CD1c-positive myeloid dendritic cell (primary cell): ENCODE measurements around the gene MAP4K2.
A peak's percentile ranks its signal among the peaks of the same experiment; 100 is the strongest.

Experiments used
- DNase-seq: peaks from one replicate; pipeline ENCODE4 v3.0.0-alpha.2; 2016; ENCODE audit errors: extremely low spot score

The MAP4K2 gene

DNA sequence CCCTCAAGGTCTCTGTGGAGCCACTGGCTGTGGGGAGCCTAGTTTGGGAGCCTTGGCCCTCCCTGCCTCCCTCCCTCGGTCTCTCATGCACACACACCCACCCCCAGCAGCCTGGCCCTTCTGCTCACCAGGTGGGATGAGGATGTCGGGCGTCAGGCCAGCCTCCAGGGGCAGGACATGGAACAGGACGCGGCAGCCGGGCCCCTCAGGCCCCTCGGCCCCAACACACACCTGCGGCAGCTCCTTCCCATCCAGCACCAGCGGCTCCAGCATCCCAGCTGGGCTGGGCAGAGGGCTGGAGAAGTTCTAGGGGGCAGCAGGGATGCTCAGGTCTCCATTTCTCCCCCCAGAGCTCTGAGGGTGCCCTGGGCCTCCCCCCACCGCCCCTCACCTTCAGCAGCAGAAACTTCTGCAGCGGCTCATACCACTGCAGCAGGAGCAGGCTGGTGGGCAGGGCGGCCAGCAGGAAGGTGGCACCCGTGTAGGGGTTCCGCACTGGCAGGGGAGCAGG, 11.2 kb downstream of the MAP4K2 start:
- DNase-seq: no peak

DNA sequence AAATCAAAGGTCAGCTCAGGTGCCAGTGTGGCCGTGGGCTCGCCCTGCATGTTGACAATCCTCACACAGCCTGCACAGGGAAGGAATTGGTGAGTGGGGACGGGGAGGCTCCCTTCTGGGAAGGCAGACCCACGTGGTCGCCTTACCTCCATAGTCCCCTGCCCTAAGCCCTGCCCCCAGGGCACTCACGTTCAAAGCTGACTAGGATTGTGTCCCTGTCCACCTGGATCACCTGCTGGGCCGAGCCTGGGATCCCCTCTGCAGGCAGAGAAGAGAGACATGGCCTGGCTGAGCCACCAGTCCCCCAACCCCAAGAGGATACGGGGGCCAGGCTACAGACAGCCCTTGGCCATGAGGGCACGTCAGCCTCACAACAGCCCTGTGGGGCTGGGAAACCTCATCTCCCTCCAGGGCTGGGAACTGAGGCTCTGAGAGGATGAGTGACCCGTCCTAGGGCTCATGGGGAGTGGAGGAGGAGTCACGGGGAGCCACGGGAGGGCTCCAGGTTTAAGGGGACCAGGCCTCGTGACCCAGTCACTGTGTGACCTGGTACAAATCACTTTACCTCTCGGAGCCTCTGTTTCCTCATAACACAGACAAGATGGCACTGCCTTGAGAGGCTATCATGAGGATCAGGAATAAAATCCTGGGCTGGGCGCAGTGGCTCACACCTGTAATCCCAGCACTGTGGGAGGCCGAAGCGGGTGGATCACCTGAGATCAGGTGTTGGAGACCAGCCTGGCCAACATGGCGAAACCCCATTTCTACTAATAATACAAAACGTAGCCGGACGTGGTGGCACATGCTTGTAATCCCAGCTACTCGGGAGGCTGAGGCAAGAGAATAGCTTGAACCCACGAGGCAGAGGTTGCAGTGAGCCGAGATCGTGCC, 12.6 kb downstream of the MAP4K2 start:
- no peak for DNase-seq

DNA sequence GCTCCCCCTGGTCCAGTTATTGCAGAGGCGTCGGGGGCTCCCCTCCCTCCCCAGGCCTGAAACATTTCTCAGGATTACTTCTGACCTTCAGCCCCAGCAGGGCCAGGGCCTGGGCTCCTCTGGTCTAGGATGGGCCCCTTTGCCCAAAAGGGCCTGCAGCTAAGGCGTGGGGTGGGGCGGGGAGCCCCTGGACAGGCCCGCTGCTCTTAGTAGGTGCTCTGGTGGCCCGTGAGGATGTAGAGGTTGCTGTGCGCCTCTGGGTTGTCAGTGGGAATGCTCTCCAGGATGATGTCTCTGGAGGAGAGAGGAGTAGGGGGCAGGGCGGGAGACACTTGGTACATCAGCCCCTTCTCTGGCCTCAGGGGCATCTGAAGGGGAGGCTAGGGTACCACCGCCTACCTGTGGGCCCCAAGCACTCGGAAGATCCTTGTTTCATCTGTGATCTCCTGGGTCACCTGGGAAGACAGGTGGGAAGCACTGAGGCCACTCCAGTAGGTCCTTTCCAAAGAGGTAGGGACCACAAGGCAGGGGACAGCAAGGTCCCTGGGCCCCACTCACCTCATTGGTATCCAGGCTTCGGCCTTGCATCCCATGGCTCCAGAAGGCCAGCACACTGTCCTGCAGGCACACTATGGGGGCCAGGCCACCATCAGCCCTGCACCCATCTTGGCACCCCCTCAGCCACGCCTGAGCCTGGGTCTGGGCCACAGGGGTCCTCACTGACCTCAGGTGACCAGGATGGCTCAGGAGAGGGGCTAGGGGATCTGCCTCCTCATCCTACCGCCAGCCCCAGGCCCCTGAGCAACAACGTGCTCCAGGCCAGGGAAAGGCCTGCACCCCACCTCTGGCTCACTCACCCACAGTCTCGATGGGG, 13.4 kb downstream of the MAP4K2 start:
- DNase-seq: no peak

DNA sequence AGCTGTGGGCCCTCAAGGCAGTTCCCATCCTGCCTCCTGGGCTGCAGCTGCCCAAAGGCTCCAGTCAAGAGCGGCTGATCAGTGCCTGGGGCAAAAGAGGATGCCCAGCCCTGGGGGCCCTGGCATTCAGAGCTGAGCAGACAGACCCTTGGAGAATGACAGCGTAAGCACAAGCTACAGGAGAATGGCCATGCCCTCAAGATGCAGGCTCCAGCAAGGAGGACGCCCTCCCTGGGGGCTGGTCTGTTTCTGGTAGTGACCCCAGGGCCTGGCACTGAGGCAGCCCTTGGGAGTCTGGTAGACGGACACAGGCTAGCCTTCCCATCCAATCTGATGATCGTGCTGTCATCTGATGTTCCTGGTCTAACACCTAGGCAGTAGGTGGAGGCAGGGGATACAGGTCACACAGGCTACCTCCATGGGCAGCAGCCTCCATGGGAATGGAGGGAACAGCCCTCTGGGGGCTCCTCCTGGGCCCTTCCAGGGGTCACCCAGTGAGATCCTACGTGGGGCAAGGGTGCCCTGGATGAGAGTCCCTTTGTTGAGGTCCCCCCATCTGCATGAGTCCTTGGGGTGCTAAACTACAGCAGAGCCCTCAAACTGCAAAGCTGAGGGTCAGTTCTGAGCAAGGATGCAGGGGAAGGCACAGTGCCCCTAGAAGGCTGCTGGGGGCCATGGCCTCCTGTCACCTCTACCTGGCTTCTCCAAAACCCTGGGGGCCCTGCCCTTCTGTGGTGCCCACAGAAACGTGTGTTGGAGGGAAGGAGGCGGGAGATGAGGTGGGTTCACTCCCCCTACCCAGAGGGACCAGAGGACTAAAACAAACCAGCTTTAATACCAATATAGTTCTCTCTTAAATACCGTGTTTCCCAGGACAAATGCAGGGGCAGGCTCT, 14.4 kb downstream of the MAP4K2 start:
- no peak for DNase-seq

DNA sequence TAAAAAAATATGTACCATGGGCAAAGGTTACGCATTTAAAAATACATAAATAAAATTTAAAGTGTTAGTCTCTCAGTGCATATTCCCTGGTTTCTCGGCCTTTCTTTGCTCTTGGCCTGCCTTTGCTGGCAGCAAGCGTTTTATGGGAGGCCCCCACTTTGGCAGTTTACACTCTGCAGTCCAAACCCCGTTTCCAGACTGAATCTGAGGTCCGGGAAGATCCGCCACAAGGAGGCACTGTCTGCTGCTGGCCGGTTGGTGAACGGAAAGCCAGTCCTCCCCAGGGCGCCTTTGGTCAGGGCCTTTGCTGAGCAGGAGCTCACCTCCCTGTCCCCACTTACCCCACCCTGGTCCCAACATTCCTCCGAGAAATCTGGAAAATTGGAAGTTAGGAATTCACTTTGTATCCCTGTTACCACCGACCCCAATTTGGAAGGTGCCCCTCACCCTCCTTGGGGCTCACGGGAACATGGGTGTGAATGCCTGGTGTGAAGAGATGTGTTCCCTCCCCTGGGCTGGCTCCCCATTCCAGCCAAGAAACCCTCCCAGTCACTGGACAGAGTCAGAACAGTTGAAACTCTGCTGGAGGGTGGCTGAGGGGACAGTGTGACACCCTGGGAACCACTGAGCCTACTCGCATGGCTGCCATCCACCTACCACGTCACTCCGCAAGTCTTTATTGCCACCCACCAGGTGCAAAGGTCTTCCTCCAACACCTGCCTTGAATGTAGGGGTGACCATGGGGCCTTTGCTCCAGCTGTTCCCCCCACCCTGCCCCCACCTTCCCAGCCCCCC, 15.3 kb downstream of the MAP4K2 start:
- DNase-seq: peak; percentile 67

GRCh38 chr11:64786308-64786707, 16.7 kb downstream of the MAP4K2 start:
- DNase-seq: no peak

DNA sequence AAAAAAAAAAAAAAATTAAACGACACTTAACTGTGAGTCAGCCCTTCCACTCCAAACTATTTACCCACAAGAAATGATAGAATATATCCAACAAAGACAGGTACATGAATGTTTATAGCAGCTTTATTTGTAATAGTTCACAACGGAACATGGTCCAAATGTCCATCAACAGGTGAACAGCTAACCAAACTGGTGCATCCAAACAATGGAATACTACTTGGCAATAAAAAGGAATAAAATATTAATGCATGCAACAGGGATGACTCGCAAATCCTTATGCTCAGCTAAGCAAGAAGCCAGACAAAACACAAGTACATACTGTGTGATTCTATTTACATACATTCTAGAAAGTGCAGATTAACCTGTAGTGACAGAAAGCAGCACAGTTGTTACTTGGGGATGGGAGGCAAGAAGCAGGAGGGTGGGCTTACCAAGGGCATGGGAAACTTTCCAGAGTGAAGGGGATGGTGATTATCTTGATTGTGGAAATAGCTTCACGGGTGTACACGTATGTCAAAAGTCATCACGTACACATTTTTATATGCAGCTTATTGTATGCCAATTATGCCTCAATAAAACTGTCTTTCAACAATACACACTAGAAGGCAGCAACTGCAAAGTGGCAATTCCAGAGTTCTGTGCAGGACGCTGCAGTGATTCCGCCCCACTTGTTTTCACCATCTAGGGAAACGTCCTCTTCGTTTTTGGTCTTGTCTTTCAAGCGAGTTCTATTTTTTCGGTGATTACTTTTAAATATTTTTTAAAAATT, 18.0 kb downstream of the MAP4K2 start:
- DNase-seq: no peak

GRCh38 chr11:64778473-64779298, 24.3 kb downstream of the MAP4K2 start, which contains the start of gene SF1:
SF1 (minus strand) TSS chr11:64778542; CDS start chr11:64778392, 150 bp downstream.
- DNase-seq: peak; percentile 100

- DNase-seq: no peak
Observed at GRCh38 chr11:64778223-64778472, 24.9 kb downstream of the MAP4K2 start.

GRCh38 chr11:64777449-64778222, 25.4 kb downstream of the MAP4K2 start:
- DNase-seq: peak; percentile 94

DNA sequence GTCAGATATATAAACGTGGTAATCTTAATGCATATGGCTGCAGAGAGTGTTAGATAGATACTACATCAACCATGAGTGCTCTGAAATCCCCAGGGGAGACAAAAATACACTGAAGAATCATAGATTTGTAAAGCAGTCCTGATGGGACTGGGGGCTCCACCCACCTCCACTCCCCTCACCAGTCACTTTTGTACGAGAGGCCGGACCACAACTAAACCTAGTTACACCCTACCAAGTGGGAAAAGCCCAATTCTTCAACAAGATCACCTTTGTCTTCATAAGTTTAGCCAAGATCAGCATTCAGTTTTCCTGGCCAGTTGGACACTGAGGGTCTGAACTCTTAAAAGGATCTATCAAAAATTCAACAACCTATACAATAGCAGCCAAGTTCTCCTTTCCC, 26.1 kb downstream of the MAP4K2 start:
- no peak for DNase-seq

GRCh38 chr11:64776425-64776824, 26.6 kb downstream of the MAP4K2 start:
- DNase-seq: no peak

GRCh38 chr11:64774144-64774543, 28.9 kb downstream of the MAP4K2 start:
- DNase-seq: no peak

- DNase-seq: peak; percentile 63
Observed at GRCh38 chr11:64772303-64773018, 30.6 kb downstream of the MAP4K2 start.

- peak; percentile 55 for DNase-seq
Observed at GRCh38 chr11:64771861-64772260, 31.2 kb downstream of the MAP4K2 start.

GRCh38 chr11:64770120-64770519, 32.9 kb downstream of the MAP4K2 start:
- DNase-seq: no peak

- DNase-seq: no peak
Observed at GRCh38 chr11:64769283-64769682, 33.7 kb downstream of the MAP4K2 start.

DNA sequence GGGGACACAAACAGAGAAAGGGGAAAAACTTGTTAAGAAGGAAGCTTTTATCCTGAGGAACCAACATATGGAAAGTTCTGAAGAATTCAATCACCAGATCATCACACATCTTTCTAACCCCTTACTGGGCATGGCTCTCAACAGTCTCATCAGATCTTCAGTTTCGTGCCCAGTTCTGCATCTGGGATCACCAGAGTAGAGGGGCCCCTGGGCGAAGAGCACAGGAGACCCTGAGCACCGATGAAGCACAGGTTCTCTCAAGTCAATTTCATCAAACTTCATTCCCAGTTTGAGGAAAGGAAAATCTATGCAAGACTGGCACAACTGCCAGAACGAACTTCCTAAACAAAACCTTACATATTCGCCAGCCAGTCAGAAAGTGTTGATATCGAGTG, 34.7 kb downstream of the MAP4K2 start:
- no peak for DNase-seq
